Right lobe of liver (tissue), 6 donors: Measurements from ENCODE around the gene PLET1. TPM values are rescaled to one million over a fixed set of nuclear protein-coding genes. Genes with fewer than 3 reads are reported as not detected.

ENCODE experiments used
- ATAC-seq, 4 donors: fragments of 200-7000 bp; cut with Tn5 transposase; one replicate each; pipeline ENCODE4 v1.9.1; 2020; ENCODE audit warnings: mild to moderate bottlenecking in 4 of 4, moderate library complexity in 4 of 4
- DNase-seq, 3 donors: peaks; one replicate each; pipeline ENCODE4 v3.0.0-alpha.2; 2020
- H3K27ac ChIP-seq, 3 donors: fragments of 200-600 bp; one replicate each; pipeline ENCODE4 v1.8.0; 2022
- H3K27me3 ChIP-seq, 2 donors: fragments of 200-600 bp; one replicate each; pipeline ENCODE4 v1.8.0; 2022
- H3K36me3 ChIP-seq, 4 donors: fragments of 200-600 bp; sonication (generic) in 1 of 4; one replicate each; pipeline versions ENCODE4 v1.5.1 to v1.8.0; 2017 to 2022; ENCODE audit warnings: control low read depth in 1 of 4
- H3K4me1 ChIP-seq, 4 donors: fragments of 200-600 bp; sonication (generic) in 1 of 4; one replicate each; pipeline versions ENCODE4 v1.5.1 to v1.8.0; 2017 to 2022; ENCODE audit warnings: control low read depth in 1 of 4
- H3K4me3 ChIP-seq, 3 donors: fragments of 200-600 bp; one replicate each; pipeline ENCODE4 v1.8.0; 2022
- H3K9me3 ChIP-seq, 4 donors: fragments of 200-600 bp; sonication (generic) in 1 of 4; one replicate each; pipeline versions ENCODE4 v1.5.1 to v1.8.0; 2017 to 2022; ENCODE audit warnings: control low read depth in 1 of 4
- CTCF ChIP-seq, 4 donors: fragments of 200-600 bp in 3 of 4; fragments of 450-650 bp in 1 of 4; IDR thresholded peaks; one replicate each; pipeline versions ENCODE4 v1.5.1 to v1.8.0; 2016 to 2022; ENCODE audit warnings: antibody characterized with exemption in 4 of 4, mild to moderate bottlenecking in 2 of 4
- POLR2A ChIP-seq: fragments of 450-650 bp; IDR thresholded peaks from one replicate; pipeline ENCODE4 v1.6.1; 2017; ENCODE audit warnings: antibody characterized with exemption, mild to moderate bottlenecking
- WGBS: methylation state at CpG from one replicate; pipeline ENCODE4 v1.1.6; 2018; ENCODE audit warnings: low coverage, low lambda C conversion rate; ENCODE audit not compliant: insufficient coverage; ENCODE audit errors: missing lambda C conversion rate; 5-methylcytosine and 5-hydroxymethylcytosine counted together
- intact Hi-C, 2 donors: fragments of 100-400 bp; cut with DNase I; formaldehyde crosslinking; loops; one replicate each; pipeline versions ENCODE4 v1.11.2 to v1.14.1; 2022
- total RNA-seq, 6 experiments: library from RNA; depleted of rRNA in 2 of 6; stranded (reverse); fragments of >200 nt in 2 of 6; fragmentation: NEBNext Ultra II Directional in 3 of 6; extraction: Animal tissue kit (Norgen Biotek cat#: 25700) in 3 of 6; gene quantifications; one replicate each; pipeline versions ENCODE4 v1.1.0 to v1.2.4, GENCODE V29; 2016 to 2023
- donor health status: DM: no; HTN: yes; CAD: no.
- donor health status: DM: no; HTN: no; CAD: no.
- donor health status: DM: no; HTN: no; CAD: no.
- donor health status: DM: no; HTN: yes; CAD: no.
- donor health status: DM: no; HTN: yes; CAD: no.

Gene PLET1
- total RNA-seq, 6 experiments from 2014 or later: not detected

- Histone ChIP-seq H3K4me3 (no peak overlapping the region), H3K9me3 (no peaks in the 10 kb centered on the region), H3K27ac (no peak overlapping the region), H3K36me3 (peaks cover 10 to 53% (median 28%) of the 10 kb centered on the region in 4 donors), H3K27me3 (no peaks in the 10 kb centered on the region), H3K4me1 (no peaks in the 10 kb centered on the region)
- 79% methylated on average over 3 of the region's 3 CpGs for WGBS
- TF ChIP-seq POLR2A (no peak), CTCF (IDR thresholded peaks at IDR 0.05) (no peak)
- intact Hi-C loops: no loop called here
- ATAC-seq: no peak
- no peak for DNase-seq
Measured at GRCh38 chr11:112238041-112238440, 22.6 kb downstream of the PLET1 start.

- Histone ChIP-seq H3K9me3 (no peaks in the 10 kb centered on the region), H3K4me1 (no peaks in the 10 kb centered on the region), H3K27ac (no peak overlapping the region), H3K27me3 (no peaks in the 10 kb centered on the region), H3K4me3 (no peak overlapping the region), H3K36me3 (peaks cover 10 to 59% (median 28%) of the 10 kb centered on the region in 4 donors)
- ATAC-seq (no peak), DNase-seq (no peak)
- intact Hi-C loops: no loop called here
- WGBS: 92% methylated on average over 3 of the region's 4 CpGs
- TF ChIP-seq POLR2A (no peak), CTCF (IDR thresholded peaks at IDR 0.05) (no peak)
Measured at GRCh38 chr11:112237451-112237850, 23.2 kb downstream of the PLET1 start.

DNA sequence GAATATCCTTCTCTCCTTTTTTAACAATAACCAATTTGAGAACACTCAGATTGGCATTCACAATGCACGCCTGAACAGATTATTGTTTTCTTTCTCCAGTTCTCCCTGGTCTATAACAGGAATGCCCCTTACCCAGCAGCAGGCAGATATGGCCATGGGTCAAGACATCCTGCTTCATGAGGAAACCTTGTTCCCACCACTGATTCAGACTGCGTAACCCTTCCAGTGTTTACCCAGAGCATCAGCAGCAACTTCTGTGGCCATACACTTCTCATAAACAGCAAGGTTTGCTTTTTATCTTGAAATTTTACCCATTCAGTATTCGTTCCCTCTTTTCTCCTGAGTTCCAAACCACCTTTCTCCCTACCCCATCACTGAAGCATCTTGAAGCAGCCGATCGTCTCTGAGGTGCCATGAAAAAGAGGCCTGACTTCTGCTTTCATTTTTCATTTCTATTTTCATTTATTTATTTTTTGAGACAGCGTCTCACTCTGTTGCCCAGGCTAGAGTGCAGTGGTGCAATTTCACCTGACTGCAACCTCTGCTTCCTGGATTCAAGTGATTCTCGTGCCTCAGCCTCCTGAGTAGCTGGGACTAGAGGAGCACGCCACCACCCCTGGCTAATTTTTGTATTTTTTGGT is 24.8 kb downstream of the PLET1 start:
- intact Hi-C loops: no loop called here
- H3K4me3 ChIP-seq: no peak overlapping the region
- WGBS: 82% methylated on average over 6 of the region's 8 CpGs
- H3K27me3 ChIP-seq: no peaks in the 10 kb centered on the region
- ATAC-seq (no peak), DNase-seq (no peak)
- H3K4me1 ChIP-seq: no peaks in the 10 kb centered on the region
- H3K9me3 ChIP-seq: no peaks in the 10 kb centered on the region
- H3K36me3 ChIP-seq: peaks cover 10 to 65% (median 29%) of the 10 kb centered on the region in 4 donors
- H3K27ac ChIP-seq: no peak overlapping the region
- TF ChIP-seq CTCF (IDR thresholded peaks at IDR 0.05) (no peak), POLR2A (no peak)

DNA sequence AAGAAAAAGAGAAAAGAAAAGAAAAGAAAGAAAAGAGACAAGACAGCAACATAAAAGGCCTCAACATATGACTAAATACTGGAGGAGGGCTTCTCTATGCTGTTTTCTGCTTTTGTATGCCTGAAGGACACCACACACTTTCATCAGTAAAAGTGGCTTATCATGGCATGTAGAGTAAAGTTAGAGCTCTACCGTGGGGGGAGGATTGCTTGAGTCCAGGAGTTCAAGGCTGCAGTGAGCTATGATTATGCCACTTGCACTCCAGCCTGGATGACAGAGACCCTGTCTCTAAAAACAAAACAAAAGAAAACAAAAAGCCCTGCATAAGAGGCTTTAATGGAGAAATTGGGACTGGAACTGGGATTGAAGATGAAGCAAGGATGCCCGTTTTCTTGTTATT is 28.7 kb downstream of the PLET1 start:
- no peaks in the 10 kb centered on the region for H3K9me3 ChIP-seq
- TF ChIP-seq CTCF (IDR thresholded peaks at IDR 0.05): no peak
- no peak for TF ChIP-seq POLR2A
- peaks cover 6 to 70% (median 30%) of the 10 kb centered on the region in 4 donors for H3K36me3 ChIP-seq
- no peak overlapping the region for H3K4me3 ChIP-seq
- no peak overlapping the region for H3K27ac ChIP-seq
- no peaks in the 10 kb centered on the region for H3K27me3 ChIP-seq
- peaks cover 0 to 5% (median 0%) of the 10 kb centered on the region in 4 donors for H3K4me1 ChIP-seq
- ATAC-seq: no peak
- WGBS: 50% methylated on average over 2 of the region's 2 CpGs
- no peak for DNase-seq
- intact Hi-C loops: no loop called here
